Keratinocyte (primary cell): ENCODE measurements around the gene MDM4.

ENCODE experiments used
- CTCF ChIP-seq, 3 experiments: IDR thresholded peaks in 1 of 3; conservative IDR thresholded peaks in 1 of 3; optimal IDR thresholded peaks in 1 of 3; 2 replicates in 2 of 3; 3 replicates in 1 of 3; pipeline versions ENCODE3 to v1.5.1; 2011; ENCODE audit warnings: low read length in 3 of 3, mild to moderate bottlenecking in 3 of 3, moderate library complexity in 2 of 3, control low read depth in 1 of 3, inconsistent platforms in 1 of 3; ENCODE audit not compliant: insufficient read depth in 2 of 3; ENCODE audit errors: extremely low read depth in 1 of 3
- EZH2 ChIP-seq: IDR thresholded peaks from one replicate; pipeline ENCODE4 v1.6.1; 2012; ENCODE audit warnings: inconsistent platforms, mild to moderate bottlenecking, low read length, moderate library complexity

DNA sequence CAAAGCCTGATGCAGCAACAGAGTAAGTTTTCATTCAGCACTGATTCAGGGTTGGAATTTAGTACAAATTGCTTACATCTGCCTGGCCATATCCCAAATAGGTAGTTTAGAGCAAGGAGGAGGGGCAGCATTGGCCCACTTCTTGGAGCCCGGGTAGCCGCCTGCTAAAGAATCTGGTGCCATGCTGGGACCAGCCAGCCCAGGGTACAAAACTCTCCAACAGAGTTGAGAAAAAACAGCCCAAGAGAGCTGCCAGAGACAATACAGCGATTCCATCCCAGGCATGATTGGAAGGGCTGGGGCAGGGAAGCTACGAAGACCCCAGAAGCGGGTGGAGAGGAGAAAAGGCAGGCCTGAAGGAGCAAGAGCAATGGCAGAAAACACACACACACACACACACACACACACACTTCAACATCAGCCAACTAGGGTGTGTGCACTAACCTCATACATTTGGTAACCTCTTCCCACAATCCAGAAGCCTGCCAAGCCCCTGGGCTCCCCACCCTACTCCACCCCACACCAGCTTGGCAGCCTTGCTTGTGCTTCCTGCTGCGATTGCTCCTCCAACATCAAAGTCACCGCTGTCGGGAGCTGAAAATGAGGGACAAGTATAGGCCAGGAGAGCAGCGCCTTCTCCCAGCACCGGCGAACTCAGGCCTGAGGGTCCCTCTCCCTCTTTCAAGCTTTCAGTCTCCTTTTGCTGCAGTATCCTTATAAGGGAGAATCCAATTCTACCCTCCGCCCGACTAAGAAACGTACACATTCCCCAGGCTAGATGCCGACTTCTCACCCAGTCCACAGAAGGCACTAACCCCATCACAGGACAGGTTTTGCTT, 22.8 kb upstream of the MDM4 start:
- TF ChIP-seq EZH2 (no peak), CTCF (optimal IDR thresholded peaks at IDR 0.05 in 1 of 3, IDR thresholded peaks at IDR 0.05 in 1 of 3, conservative IDR thresholded peaks at IDR 0.05 in 1 of 3; ENCODE audit: extremely low read depth in 1 of 3, insufficient read depth in 2 of 3, low read length in 3 of 3) (no peak)
